Hepatocyte (in vitro differentiated cells): ENCODE measurements around the gene AP2M1.

Experiments
- EZH2 ChIP-seq: fragments of 200-600 bp; sonication (generic); IDR thresholded peaks from 2 replicates; pipeline ENCODE4 v1.6.1; 2016; ENCODE audit warnings: antibody characterized with exemption, mild to moderate bottlenecking, borderline replicate concordance
- TF ChIP-seq, protein P1 (sequence below): fragments of 200-600 bp; sonication (generic); IDR thresholded peaks from 2 replicates; pipeline ENCODE4 v1.5.1; 2016; ENCODE audit warnings: antibody characterized with exemption, mild to moderate bottlenecking; ENCODE audit not compliant: poor library complexity

GRCh38 chr3:184160456-184160855 is 14.2 kb upstream of the AP2M1 start:
- TF ChIP-seq, protein P1, sequence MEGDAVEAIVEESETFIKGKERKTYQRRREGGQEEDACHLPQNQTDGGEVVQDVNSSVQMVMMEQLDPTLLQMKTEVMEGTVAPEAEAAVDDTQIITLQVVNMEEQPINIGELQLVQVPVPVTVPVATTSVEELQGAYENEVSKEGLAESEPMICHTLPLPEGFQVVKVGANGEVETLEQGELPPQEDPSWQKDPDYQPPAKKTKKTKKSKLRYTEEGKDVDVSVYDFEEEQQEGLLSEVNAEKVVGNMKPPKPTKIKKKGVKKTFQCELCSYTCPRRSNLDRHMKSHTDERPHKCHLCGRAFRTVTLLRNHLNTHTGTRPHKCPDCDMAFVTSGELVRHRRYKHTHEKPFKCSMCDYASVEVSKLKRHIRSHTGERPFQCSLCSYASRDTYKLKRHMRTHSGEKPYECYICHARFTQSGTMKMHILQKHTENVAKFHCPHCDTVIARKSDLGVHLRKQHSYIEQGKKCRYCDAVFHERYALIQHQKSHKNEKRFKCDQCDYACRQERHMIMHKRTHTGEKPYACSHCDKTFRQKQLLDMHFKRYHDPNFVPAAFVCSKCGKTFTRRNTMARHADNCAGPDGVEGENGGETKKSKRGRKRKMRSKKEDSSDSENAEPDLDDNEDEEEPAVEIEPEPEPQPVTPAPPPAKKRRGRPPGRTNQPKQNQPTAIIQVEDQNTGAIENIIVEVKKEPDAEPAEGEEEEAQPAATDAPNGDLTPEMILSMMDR: no peak
- no peak for TF ChIP-seq EZH2
